ENCODE data around the gene CATSPERD. TPM values are rescaled to one million over a fixed set of nuclear protein-coding genes. Genes with fewer than 3 reads are reported as not detected.

The CATSPERD gene
- total and polyA plus RNA-seq, 9 of the 15 experiments (the other 6 are each of a cell fraction or from before 2014, with no cell fraction given): not detected

DNA sequence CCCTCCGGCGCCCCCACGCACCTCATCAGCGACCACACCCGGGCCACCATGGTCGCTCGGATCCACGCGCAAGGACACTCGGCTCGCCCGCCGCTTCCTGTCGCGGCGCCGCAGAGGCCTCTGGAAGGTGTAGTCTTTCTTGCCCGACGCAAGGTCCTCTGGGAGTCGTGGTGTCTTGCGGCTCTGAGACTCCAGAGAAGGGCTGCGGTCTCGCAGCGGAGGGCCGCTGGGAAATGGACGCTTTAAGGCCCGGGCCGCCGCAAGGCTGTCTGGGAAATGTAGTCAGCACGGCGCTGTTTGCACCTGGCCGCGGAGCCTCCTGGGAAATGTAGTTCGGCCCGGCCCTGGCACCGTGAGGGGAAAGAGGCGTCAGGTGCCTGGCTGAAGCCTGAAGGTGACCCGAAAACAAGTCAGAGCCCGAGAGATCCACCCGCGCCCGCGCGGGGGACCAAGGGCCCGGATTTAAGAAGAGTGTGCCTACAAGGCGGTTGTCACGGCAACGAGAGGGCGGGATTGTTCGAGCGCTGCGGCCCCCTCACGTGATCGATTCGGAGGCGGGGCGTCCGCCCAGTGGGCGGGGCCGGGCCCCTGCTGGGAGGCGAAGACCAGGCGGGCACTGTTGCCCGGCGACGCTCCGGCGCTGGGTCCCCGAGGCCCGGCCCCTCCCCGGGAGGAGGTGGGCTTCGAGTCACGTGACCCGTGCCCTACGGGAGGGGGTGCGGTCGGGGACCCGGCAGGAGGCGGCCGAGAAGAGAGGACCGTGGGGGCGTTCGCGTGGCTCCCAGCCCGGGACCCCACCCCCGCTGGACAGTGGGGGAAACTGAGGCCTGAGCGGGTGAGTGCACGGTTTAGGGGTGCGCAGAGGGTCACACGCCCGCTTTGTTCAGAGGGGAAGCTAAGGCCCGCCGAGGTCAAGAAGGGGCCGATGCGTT is 39.7 kb upstream of the CATSPERD start, which contains the start of the genes HSD11B1L and MICOS13 (continued):
- no peak for TF ChIP-seq CTBP1 (IDR thresholded peaks at IDR 0.05; ENCODE audit: borderline replicate concordance)
- TF ChIP-seq CREB3 (tag; conservative IDR thresholded peaks at IDR 0.05; ENCODE audit: low read depth): no peak
- TF ChIP-seq RB1 (IDR thresholded peaks at IDR 0.05; ENCODE audit: low read depth): no peak
- TF ChIP-seq SREBF1 (IDR thresholded peaks at IDR 0.05; ENCODE audit: borderline replicate concordance, low read depth, low read length): peak; percentile 37; the same call in 1 of the 2 replicates
- peak; percentile 93 for TF ChIP-seq CREB1 (IDR thresholded peaks at IDR 0.05)
- peak; percentile 92 for TF ChIP-seq CREB1 (CRISPR knock-in tag; IDR thresholded peaks at IDR 0.05)
- TF ChIP-seq ZEB2 (IDR thresholded peaks at IDR 0.05): no peak
- TF ChIP-seq ZNF282 (CRISPR knock-in tag; IDR thresholded peaks at IDR 0.05): no peak
- no peak for TF ChIP-seq CUX1 (CRISPR knock-in tag; IDR thresholded peaks at IDR 0.05)
- no peak for TF ChIP-seq CBX5 (IDR thresholded peaks at IDR 0.05; ENCODE audit: borderline replicate concordance, low read depth)
- no peak for TF ChIP-seq NFXL1 (CRISPR knock-in tag; IDR thresholded peaks at IDR 0.05)
- no peak for TF ChIP-seq SIRT6 (IDR thresholded peaks at IDR 0.05; ENCODE audit: low read depth, low read length)
- TF ChIP-seq DIDO1 (tag; IDR thresholded peaks at IDR 0.05; ENCODE audit: low read depth): 0 out of 2 replicates have a peak, but pooled peaks have one; percentile 18
- no peak for TF ChIP-seq MCM3 (IDR thresholded peaks at IDR 0.05)
- TF ChIP-seq, protein P1, sequence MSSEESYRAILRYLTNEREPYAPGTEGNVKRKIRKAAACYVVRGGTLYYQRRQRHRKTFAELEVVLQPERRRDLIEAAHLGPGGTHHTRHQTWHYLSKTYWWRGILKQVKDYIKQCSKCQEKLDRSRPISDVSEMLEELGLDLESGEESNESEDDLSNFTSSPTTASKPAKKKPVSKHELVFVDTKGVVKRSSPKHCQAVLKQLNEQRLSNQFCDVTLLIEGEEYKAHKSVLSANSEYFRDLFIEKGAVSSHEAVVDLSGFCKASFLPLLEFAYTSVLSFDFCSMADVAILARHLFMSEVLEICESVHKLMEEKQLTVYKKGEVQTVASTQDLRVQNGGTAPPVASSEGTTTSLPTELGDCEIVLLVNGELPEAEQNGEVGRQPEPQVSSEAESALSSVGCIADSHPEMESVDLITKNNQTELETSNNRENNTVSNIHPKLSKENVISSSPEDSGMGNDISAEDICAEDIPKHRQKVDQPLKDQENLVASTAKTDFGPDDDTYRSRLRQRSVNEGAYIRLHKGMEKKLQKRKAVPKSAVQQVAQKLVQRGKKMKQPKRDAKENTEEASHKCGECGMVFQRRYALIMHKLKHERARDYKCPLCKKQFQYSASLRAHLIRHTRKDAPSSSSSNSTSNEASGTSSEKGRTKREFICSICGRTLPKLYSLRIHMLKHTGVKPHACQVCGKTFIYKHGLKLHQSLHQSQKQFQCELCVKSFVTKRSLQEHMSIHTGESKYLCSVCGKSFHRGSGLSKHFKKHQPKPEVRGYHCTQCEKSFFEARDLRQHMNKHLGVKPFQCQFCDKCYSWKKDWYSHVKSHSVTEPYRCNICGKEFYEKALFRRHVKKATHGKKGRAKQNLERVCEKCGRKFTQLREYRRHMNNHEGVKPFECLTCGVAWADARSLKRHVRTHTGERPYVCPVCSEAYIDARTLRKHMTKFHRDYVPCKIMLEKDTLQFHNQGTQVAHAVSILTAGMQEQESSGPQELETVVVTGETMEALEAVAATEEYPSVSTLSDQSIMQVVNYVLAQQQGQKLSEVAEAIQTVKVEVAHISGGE (CRISPR knock-in tag; IDR thresholded peaks at IDR 0.05): peak in 2 of 3 experiments; percentile 56 to 95; a peak in 3 of 6 replicates
- no peak for TF ChIP-seq PHF20 (IDR thresholded peaks at IDR 0.05; ENCODE audit: partially characterized antibody)
- TF ChIP-seq PHB (CRISPR knock-in tag; IDR thresholded peaks at IDR 0.05): 0 out of 2 replicates have a peak, but pooled peaks have one; percentile 29

Measured in K562 (cell line).